B cell (primary cell): ENCODE results near the gene C18orf63. TPM values are rescaled to one million over a fixed set of nuclear protein-coding genes. Genes with fewer than 3 reads are reported as not detected.

Experiments
- ATAC-seq: fragments of 200-7000 bp; cut with Tn5 transposase; one replicate; pipeline ENCODE4 v1.10.0; 2021; ENCODE audit warnings: low read depth, mild to moderate bottlenecking, moderate number of reproducible peaks, moderate library complexity
- CTCF ChIA-PET: fragments of 350-600 bp; sonication (Branson Sonifier 250); formaldehyde crosslinking; loops from one replicate; lab custom pipeline; 2021; ENCODE audit warnings: antibody characterized with exemption, inconsistent platforms; lab: Charles Lee
- POLR2A ChIA-PET: fragments of 350-600 bp; sonication (Branson Sonifier 250); formaldehyde crosslinking; loops from one replicate; lab custom pipeline; 2021; ENCODE audit warnings: antibody characterized with exemption; lab: Charles Lee
- DNase-seq: peaks from one replicate; pipeline ENCODE4 v3.0.0; 2013
- H2AFZ ChIP-seq: 2 replicates; pipeline ENCODE4 v1.6.1; 2012; ENCODE audit warnings: mild to moderate bottlenecking, low read depth, low read length; ENCODE audit not compliant: insufficient read depth, poor library complexity, severe bottlenecking
- H3K27ac ChIP-seq, 2 donors: 1 replicate in 1 of 2; 2 replicates in 1 of 2; pipeline ENCODE4 v1.5.1; 2012 to 2013; ENCODE audit warnings: low read length in 2 of 2, mild to moderate bottlenecking in 2 of 2, moderate library complexity in 1 of 2
- H3K27me3 ChIP-seq, 4 experiments: fragments of 200-600 bp in 1 of 4; sonication (generic) in 1 of 4; replicated peaks in 1 of 4; 1 replicate in 2 of 4; 2 replicates in 2 of 4; pipeline versions ENCODE4 v1.6.1 to v1.7.0; 2013 to 2016; ENCODE audit warnings: low read length in 3 of 4, mild to moderate bottlenecking in 2 of 4, mixed read lengths in 1 of 4, moderate library complexity in 1 of 4; ENCODE audit not compliant: insufficient read depth in 4 of 4, control insufficient read depth in 3 of 4; ENCODE audit errors: control extremely low read depth in 1 of 4
- H3K36me3 ChIP-seq, 2 experiments: replicated peaks in 1 of 2; 1 replicate in 1 of 2; 2 replicates in 1 of 2; pipeline versions ENCODE4 v1.6.1 to v1.7.1; 2013; ENCODE audit warnings: low read length in 1 of 2; ENCODE audit not compliant: insufficient read depth in 2 of 2, control insufficient read depth in 1 of 2; ENCODE audit errors: control extremely low read depth in 1 of 2, extremely low read depth in 1 of 2
- H3K4me1 ChIP-seq, 2 donors: fragments of 200-600 bp in 1 of 2; sonication (generic) in 1 of 2; 1 replicate in 1 of 2; 2 replicates in 1 of 2; pipeline versions ENCODE4 v1.5.1 to v1.6.1; 2013 to 2017; ENCODE audit warnings: low read length in 2 of 2; ENCODE audit not compliant: control insufficient read depth in 2 of 2, insufficient read depth in 2 of 2
- H3K4me2 ChIP-seq: replicated peaks from 2 replicates; pipeline ENCODE3; 2012; ENCODE audit warnings: mild to moderate bottlenecking, low read depth, low read length; ENCODE audit not compliant: poor library complexity, severe bottlenecking
- H3K4me3 ChIP-seq, 5 experiments: fragments of 200-600 bp in 1 of 5; sonication (generic) in 1 of 5; 1 replicate in 3 of 5; 2 replicates in 2 of 5; pipeline versions ENCODE4 v1.5.1 to v1.7.0; 2011 to 2016; ENCODE audit warnings: low read length in 4 of 5, mild to moderate bottlenecking in 4 of 5, low read depth in 2 of 5, control low read depth in 1 of 5, moderate library complexity in 1 of 5; ENCODE audit not compliant: insufficient read depth in 1 of 5; ENCODE audit errors: control extremely low read depth in 1 of 5, extremely low read depth in 1 of 5
- H3K79me2 ChIP-seq: fragments of 200-600 bp; sonication (generic); one replicate; pipeline ENCODE4 v1.6.0; 2016; ENCODE audit warnings: low read length; ENCODE audit not compliant: control insufficient read depth, insufficient read depth
- H3K9ac ChIP-seq: fragments of 200-600 bp; sonication (generic); 2 replicates; pipeline ENCODE4 v1.6.1; 2017; ENCODE audit warnings: mild to moderate bottlenecking, low read length, moderate library complexity
- H3K9me3 ChIP-seq, 3 donors: one replicate each; pipeline versions ENCODE4 v1.6.1 to v1.7.1; 2013; ENCODE audit warnings: low read length in 2 of 3; ENCODE audit not compliant: control insufficient read depth in 2 of 3, insufficient read depth in 1 of 3; ENCODE audit errors: control extremely low read depth in 1 of 3
- H4K20me1 ChIP-seq: 2 replicates; pipeline ENCODE4 v1.6.0; 2012; ENCODE audit warnings: mild to moderate bottlenecking, low read length; ENCODE audit not compliant: insufficient read depth, control insufficient read depth, poor library complexity, severe bottlenecking
- H3K27ac Mint-ChIP-seq: one replicate; pipeline ENCODE4 v1.8.0; 2021; ENCODE audit warnings: mixed read lengths
- H3K27me3 Mint-ChIP-seq: one replicate; pipeline ENCODE4 v1.8.0; 2021; ENCODE audit warnings: mixed read lengths
- H3K4me1 Mint-ChIP-seq: one replicate; pipeline ENCODE4 v1.8.0; 2021; ENCODE audit warnings: mixed read lengths
- H3K4me3 Mint-ChIP-seq: one replicate; pipeline ENCODE4 v1.8.0; 2021; ENCODE audit warnings: mixed read lengths
- H3K9me3 Mint-ChIP-seq: one replicate; pipeline ENCODE4 v1.8.0; 2022; ENCODE audit warnings: mixed read lengths; ENCODE audit not compliant: insufficient read depth
- EZH2 ChIP-seq: IDR thresholded peaks from 2 replicates; pipeline ENCODE4 v1.6.1; 2012; ENCODE audit warnings: borderline replicate concordance, low read depth, mild to moderate bottlenecking, moderate library complexity, low read length; ENCODE audit not compliant: insufficient read depth, poor library complexity, severe bottlenecking
- WGBS: methylation state at CpG from one replicate; pipeline ENCODE4 v1.1.5; 2013; ENCODE audit warnings: missing lambda C conversion rate; ENCODE audit not compliant: insufficient coverage; 5-methylcytosine and 5-hydroxymethylcytosine counted together
- intact Hi-C: fragments of 100-400 bp; cut with micrococcal nuclease; formaldehyde crosslinking; loops from one replicate; pipeline ENCODE4 v1.10.0; 2022
- polyA plus RNA-seq: library from polyadenylated mRNA; depleted of rRNA; stranded (reverse); fragments of >200 nt; gene quantifications from 2 replicates; pipeline ENCODE4 v1.2.3, GENCODE V29; 2012
- total RNA-seq, 2 donors: library from RNA; stranded (reverse); fragments of 120-200 nt in 1 of 2; gene quantifications; 1 replicate in 1 of 2; 2 replicates in 1 of 2; pipeline versions ENCODE4 v1.2.3 to v1.2.4, GENCODE V29; 2013 to 2022
- TF ChIP-seq, protein P1 (sequence below): fragments of 200-600 bp; IDR thresholded peaks from one replicate; pipeline ENCODE4 v1.8.0; 2022; ENCODE audit warnings: antibody characterized with exemption, mild to moderate bottlenecking

Gene C18orf63
- total and polyA plus RNA-seq, 2 donors (not counting 1 experiment from before 2014, with no cell fraction given), result not detected

DNA sequence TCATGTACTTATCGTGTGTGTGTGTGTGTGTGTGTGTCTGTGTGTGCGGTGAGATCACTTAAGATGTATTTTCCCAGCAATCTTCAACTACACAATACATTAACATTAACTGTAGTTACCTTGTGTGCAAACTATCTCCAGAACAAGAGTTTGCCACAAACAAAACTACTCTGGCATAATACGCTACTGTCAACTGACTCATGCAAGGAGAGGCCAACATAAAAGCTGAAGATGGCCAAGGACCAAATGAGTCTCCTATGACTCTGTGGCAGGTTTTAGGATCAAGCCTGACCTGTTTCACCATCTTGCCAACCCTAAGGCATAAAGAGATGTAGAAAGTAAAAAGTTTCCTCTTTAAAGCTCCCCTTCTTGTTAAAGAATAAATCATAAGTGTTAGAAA is 44.0 kb upstream of the C18orf63 start:
- no peak overlapping the region for H3K27ac Mint-ChIP-seq
- H3K4me3 Mint-ChIP-seq, result no peak overlapping the region
- no peaks in the 10 kb centered on the region for H3K27me3 Mint-ChIP-seq
- H3K27me3 ChIP-seq, result no peaks in the 10 kb centered on the region
- DNase-seq (no peak), ATAC-seq (no peak)
- H4K20me1 ChIP-seq, result peaks cover 6% of the 10 kb centered on the region
- H3K4me1 Mint-ChIP-seq, result peaks cover 45% of the 10 kb centered on the region
- no peak overlapping the region for H2AFZ ChIP-seq
- no peak overlapping the region for H3K9ac ChIP-seq
- H3K36me3 ChIP-seq, result no peaks in the 10 kb centered on the region
- TF ChIP-seq EZH2, result no peak
- TF ChIP-seq, protein P1, sequence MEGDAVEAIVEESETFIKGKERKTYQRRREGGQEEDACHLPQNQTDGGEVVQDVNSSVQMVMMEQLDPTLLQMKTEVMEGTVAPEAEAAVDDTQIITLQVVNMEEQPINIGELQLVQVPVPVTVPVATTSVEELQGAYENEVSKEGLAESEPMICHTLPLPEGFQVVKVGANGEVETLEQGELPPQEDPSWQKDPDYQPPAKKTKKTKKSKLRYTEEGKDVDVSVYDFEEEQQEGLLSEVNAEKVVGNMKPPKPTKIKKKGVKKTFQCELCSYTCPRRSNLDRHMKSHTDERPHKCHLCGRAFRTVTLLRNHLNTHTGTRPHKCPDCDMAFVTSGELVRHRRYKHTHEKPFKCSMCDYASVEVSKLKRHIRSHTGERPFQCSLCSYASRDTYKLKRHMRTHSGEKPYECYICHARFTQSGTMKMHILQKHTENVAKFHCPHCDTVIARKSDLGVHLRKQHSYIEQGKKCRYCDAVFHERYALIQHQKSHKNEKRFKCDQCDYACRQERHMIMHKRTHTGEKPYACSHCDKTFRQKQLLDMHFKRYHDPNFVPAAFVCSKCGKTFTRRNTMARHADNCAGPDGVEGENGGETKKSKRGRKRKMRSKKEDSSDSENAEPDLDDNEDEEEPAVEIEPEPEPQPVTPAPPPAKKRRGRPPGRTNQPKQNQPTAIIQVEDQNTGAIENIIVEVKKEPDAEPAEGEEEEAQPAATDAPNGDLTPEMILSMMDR, result no peak
- H3K4me2 ChIP-seq, result no peak overlapping the region
- WGBS, result no CpG with 5 or more reads among the region's 3 CpGs
- no peak overlapping the region for H3K4me3 ChIP-seq
- CTCF ChIA-PET, result interaction anchor here (0.7 kb wide), 1 partner anchor 280 kb away, joined by 3 read pairs; no protein-coding TSS in a partner anchor
- no peaks in the 10 kb centered on the region for H3K9me3 Mint-ChIP-seq
- POLR2A ChIA-PET, result interaction anchor here (0.9 kb wide), 1 partner anchor 21 kb away, joined by 4 read pairs; no protein-coding TSS in a partner anchor
- H3K9me3 ChIP-seq, result no peaks in the 10 kb centered on the region
- intact Hi-C loops, result no loop called here
- no peak overlapping the region for H3K27ac ChIP-seq
- H3K79me2 ChIP-seq, result peaks cover 36% of the 10 kb centered on the region
- H3K4me1 ChIP-seq, result peaks cover 0 to 10% of the 10 kb centered on the region in 2 donors

DNA sequence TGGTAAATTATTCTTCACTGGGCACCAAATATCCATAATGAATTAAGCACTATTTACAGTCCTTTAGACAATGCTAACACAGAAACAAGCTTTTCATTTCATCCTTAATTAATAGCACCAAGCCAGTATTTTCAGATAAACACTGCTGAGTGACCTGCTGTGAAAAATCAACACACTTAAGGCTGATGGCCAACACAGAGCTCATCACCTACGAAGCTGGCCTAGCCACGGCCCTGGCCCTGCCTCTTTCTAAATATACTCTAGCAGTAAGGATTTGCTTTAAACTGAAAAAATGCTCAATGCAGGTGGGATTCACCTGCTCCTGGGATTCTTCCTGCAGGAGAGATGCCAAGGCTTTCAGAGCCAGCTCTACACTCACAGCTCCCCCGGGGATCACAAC is 42.2 kb upstream of the C18orf63 start:
- ATAC-seq (no peak), DNase-seq (no peak)
- Histone ChIP-seq H3K79me2 (peaks cover 46% of the 10 kb centered on the region), H3K27me3 (no peaks in the 10 kb centered on the region), H3K4me2 (no peak overlapping the region), H3K36me3 (no peaks in the 10 kb centered on the region), H3K27ac (no peak overlapping the region), H3K9me3 (no peaks in the 10 kb centered on the region), H3K4me3 (no peak overlapping the region), H3K9ac (no peak overlapping the region), H2AFZ (no peak overlapping the region), H4K20me1 (peaks cover 16% of the 10 kb centered on the region), H3K4me1 (peaks cover 0 to 10% of the 10 kb centered on the region in 2 donors)
- intact Hi-C loops, result no loop called here
- Mint-ChIP-seq H3K4me1 (peaks cover 42% of the 10 kb centered on the region), H3K27me3 (no peaks in the 10 kb centered on the region), H3K9me3 (no peaks in the 10 kb centered on the region), H3K27ac (no peak overlapping the region), H3K4me3 (no peak overlapping the region)
- no peak for TF ChIP-seq EZH2
- TF ChIP-seq, protein P1, result no peak
- CTCF ChIA-PET, result interaction anchor here (1.1 kb wide), 1 partner anchor 69 kb away, joined by 3 read pairs; no protein-coding TSS in a partner anchor
- WGBS, result 100% methylated on average over 3 of the region's 3 CpGs
- POLR2A ChIA-PET, result no interaction called here
